ENCODE data around the gene HCAR3.
A peak's percentile ranks its signal among the peaks of the same experiment; 100 is the strongest.
"Not testable (repeated sequence)": the region's sequence is repeated elsewhere in the genome, so short reads cannot be mapped to it uniquely, and the experiment has no call there.

Gene HCAR3

GRCh38 chr12:122716658-122717057 lies at the start of gene HCAR3:
Gene HCAR3 (minus strand): TSS chr12:122716811. CDS start chr12:122716737, 74 bp downstream.
- peak within 1 kb of the TSS; percentile 34 for H3K4me3 ChIP-seq (ENCODE audit: low read depth, low read length)
- DNase-seq (ENCODE audit: low read depth) = peak; percentile 65

- H3K4me3 ChIP-seq (ENCODE audit: low read depth, low read length) = no peak overlapping the region
- no peak for DNase-seq (ENCODE audit: low read depth)
- TF ChIP-seq CTCF (IDR thresholded peaks at IDR 0.05; ENCODE audit: insufficient read depth, low read depth, low read length, missing control alignments) = no peak
Observed at GRCh38 chr12:122757568-122757967, 41.0 kb upstream of the HCAR3 start.

GRCh38 chr12:122754790-122755189 lies 38.2 kb upstream of the HCAR3 start:
- no peak overlapping the region for H3K4me3 ChIP-seq (ENCODE audit: low read depth, low read length)
- DNase-seq (ENCODE audit: low read depth) = no peak
- TF ChIP-seq CTCF (IDR thresholded peaks at IDR 0.05; ENCODE audit: insufficient read depth, low read depth, low read length, missing control alignments) = no peak

- DNase-seq (ENCODE audit: low read depth) = peak; percentile 16
- peak overlapping the region; percentile 81 for H3K4me3 ChIP-seq (ENCODE audit: low read depth, low read length)
- no peak for TF ChIP-seq CTCF (IDR thresholded peaks at IDR 0.05; ENCODE audit: insufficient read depth, low read depth, low read length, missing control alignments)
Observed at GRCh38 chr12:122753319-122753650, 36.7 kb upstream of the HCAR3 start.

GRCh38 chr12:122752464-122753318 lies 36.1 kb upstream of the HCAR3 start, which contains the start of gene DENR:
Gene DENR (plus strand): TSS chr12:122752824. CDS start chr12:122753702, 878 bp downstream.
- H3K4me3 ChIP-seq (ENCODE audit: low read depth, low read length) = peak within 1 kb of the TSS; percentile 81
- DNase-seq (ENCODE audit: low read depth) = peak; percentile 99
- peak; percentile 97 for TF ChIP-seq CTCF (IDR thresholded peaks at IDR 0.05; ENCODE audit: insufficient read depth, low read depth, low read length, missing control alignments)

GRCh38 chr12:122750781-122751515 lies 34.3 kb upstream of the HCAR3 start:
- not testable (repeated sequence) for H3K4me3 ChIP-seq (ENCODE audit: low read depth, low read length); DNase-seq (ENCODE audit: low read depth)

- no peak overlapping the region for H3K4me3 ChIP-seq (ENCODE audit: low read depth, low read length)
- no peak for TF ChIP-seq CTCF (IDR thresholded peaks at IDR 0.05; ENCODE audit: insufficient read depth, low read depth, low read length, missing control alignments)
- DNase-seq (ENCODE audit: low read depth) = no peak
Observed at GRCh38 chr12:122749569-122750332, 33.1 kb upstream of the HCAR3 start.
